Esophagus squamous epithelium (tissue), 4 donors: ENCODE measurements around the gene GPC1.

Source experiments
- POLR2A ChIP-seq, 4 donors: fragments of 450-650 bp; IDR thresholded peaks; one replicate each; pipeline ENCODE4 v1.6.1; 2017; ENCODE audit warnings: antibody characterized with exemption in 4 of 4, mild to moderate bottlenecking in 4 of 4, moderate library complexity in 3 of 4
- TF ChIP-seq, protein P1 (sequence below), 6 experiments: fragments of 450-650 bp in 4 of 6; fragments of 200-600 bp in 2 of 6; sonication (generic) in 2 of 6; IDR thresholded peaks; one replicate each; pipeline ENCODE4 v1.5.1; 2016 to 2019; ENCODE audit warnings: antibody characterized with exemption in 6 of 6, mild to moderate bottlenecking in 4 of 6, moderate library complexity in 4 of 6

DNA sequence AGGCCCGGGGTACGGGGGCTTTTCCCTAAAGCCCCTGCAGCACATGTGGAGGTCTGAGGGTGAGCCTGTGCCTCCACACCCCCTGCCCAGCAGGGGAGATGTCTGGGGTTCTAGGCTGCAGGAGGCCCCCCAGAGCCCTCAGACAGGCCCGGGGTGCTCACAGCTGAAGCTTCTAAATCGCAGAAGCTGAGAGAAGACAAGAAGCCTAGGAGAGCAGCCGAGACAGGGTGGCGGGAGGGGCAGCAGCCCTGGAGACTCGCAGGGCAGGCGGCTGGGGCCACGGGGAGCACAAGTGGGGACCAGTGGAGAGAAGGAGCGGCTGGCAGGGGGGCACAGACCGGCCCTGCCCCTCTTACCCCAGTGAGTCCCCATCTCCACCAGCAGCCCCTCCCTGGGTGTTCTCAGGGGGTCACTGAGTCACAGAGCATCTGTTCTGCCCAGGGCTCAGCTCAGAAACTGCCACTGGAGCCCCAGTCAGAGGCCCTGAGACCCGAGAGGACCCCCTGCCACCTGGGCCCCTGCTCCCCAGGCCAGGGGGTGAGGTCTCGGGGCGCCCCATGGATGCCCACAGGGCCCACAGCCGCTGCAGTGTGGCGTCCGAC, 26.1 kb downstream of the GPC1 start:
- TF ChIP-seq, protein P1, sequence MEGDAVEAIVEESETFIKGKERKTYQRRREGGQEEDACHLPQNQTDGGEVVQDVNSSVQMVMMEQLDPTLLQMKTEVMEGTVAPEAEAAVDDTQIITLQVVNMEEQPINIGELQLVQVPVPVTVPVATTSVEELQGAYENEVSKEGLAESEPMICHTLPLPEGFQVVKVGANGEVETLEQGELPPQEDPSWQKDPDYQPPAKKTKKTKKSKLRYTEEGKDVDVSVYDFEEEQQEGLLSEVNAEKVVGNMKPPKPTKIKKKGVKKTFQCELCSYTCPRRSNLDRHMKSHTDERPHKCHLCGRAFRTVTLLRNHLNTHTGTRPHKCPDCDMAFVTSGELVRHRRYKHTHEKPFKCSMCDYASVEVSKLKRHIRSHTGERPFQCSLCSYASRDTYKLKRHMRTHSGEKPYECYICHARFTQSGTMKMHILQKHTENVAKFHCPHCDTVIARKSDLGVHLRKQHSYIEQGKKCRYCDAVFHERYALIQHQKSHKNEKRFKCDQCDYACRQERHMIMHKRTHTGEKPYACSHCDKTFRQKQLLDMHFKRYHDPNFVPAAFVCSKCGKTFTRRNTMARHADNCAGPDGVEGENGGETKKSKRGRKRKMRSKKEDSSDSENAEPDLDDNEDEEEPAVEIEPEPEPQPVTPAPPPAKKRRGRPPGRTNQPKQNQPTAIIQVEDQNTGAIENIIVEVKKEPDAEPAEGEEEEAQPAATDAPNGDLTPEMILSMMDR (IDR thresholded peaks at IDR 0.05) = no peak
- TF ChIP-seq POLR2A (IDR thresholded peaks at IDR 0.05) = no peak
